ENCODE results near the gene SOWAHC. TPM values are rescaled to one million over a fixed set of nuclear protein-coding genes. Genes with fewer than 3 reads are reported as not detected.
A peak's percentile ranks its signal among the peaks of the same experiment; 100 is the strongest.

Gene SOWAHC
- total and polyA plus RNA-seq, 4 donors, result 5.2 to 15.2 (median 9.2) TPM

DNA sequence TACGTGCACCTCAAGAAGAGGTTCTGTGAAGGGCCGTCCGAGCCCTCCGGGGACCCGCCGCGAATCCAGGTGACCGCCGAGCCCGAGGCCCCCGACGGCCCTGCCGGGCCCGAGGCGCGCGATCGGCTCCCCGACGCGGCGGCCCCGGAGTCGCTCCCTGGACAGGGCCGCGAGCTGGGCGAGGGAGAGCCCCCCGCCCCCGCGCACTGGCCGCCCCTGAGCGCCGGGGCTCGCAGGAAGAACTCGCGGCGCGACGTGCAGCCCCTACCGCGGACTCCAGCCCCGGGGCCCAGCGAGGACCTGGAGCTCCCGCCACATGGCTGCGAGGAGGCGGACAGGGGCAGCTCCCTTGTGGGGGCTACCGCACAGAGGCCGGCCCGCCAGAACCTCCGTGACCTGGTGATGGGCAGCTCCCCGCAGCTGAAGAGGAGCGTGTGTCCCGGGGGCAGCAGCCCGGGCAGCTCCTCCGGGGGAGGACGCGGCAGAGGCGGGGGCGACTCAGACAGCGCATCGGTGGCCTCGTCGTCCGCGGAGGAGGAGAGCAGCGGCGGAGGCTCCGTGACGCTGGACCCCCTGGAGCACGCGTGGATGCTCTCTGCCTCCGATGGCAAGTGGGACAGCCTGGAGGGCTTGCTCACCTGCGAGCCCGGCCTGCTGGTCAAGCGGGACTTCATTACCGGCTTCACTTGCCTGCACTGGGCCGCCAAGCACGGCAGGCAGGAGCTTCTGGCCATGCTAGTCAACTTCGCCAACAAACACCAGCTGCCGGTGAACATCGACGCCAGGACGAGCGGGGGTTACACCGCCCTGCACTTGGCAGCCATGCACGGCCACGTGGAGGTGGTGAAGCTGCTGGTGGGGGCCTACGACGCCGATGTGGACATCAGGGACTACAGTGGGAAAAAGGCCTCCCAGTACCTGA is 812 bp downstream of the SOWAHC start:
- ATAC-seq (ENCODE audit: insufficient read depth, low FRiP score) (no peak), DNase-seq (peak; percentile 38 to 43 (median 42))
- H3K9me3 ChIP-seq (ENCODE audit: control insufficient read depth in 4 of 4, insufficient read depth in 3 of 4, low read length in 3 of 4), result peaks cover 0 to 2% (median 0%) of the 10 kb centered on the region in 4 donors
- H3K9ac ChIP-seq (ENCODE audit: insufficient read depth in 1 of 2, low read length in 2 of 2), result no peak overlapping the region
- peaks cover 0 to 33% (median 6%) of the 10 kb centered on the region in 5 donors for H3K4me1 ChIP-seq (ENCODE audit: control insufficient read depth in 5 of 5, insufficient read depth in 5 of 5, low read length in 5 of 5)
- no peaks in the 10 kb centered on the region for H3K27me3 ChIP-seq (ENCODE audit: control insufficient read depth in 3 of 3, insufficient read depth in 3 of 3, low read length in 2 of 3)
- no peaks in the 10 kb centered on the region for H3K36me3 ChIP-seq (ENCODE audit: control insufficient read depth in 4 of 4, insufficient read depth in 4 of 4, low read length in 4 of 4)
- peak overlapping the region; percentile 76 for H3K4me3 ChIP-seq
- WGBS, 2 donors, result 10% methylated on average over 57 to 90 of the region's 90 CpGs
- TF ChIP-seq, protein P1, sequence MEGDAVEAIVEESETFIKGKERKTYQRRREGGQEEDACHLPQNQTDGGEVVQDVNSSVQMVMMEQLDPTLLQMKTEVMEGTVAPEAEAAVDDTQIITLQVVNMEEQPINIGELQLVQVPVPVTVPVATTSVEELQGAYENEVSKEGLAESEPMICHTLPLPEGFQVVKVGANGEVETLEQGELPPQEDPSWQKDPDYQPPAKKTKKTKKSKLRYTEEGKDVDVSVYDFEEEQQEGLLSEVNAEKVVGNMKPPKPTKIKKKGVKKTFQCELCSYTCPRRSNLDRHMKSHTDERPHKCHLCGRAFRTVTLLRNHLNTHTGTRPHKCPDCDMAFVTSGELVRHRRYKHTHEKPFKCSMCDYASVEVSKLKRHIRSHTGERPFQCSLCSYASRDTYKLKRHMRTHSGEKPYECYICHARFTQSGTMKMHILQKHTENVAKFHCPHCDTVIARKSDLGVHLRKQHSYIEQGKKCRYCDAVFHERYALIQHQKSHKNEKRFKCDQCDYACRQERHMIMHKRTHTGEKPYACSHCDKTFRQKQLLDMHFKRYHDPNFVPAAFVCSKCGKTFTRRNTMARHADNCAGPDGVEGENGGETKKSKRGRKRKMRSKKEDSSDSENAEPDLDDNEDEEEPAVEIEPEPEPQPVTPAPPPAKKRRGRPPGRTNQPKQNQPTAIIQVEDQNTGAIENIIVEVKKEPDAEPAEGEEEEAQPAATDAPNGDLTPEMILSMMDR (IDR thresholded peaks at IDR 0.05; ENCODE audit: control extremely low read depth, extremely low read depth), result no peak
- peak overlapping the region; percentile 84 to 100 for H3K27ac ChIP-seq (ENCODE audit: low read depth in 1 of 2, low read length in 1 of 2)

DNA sequence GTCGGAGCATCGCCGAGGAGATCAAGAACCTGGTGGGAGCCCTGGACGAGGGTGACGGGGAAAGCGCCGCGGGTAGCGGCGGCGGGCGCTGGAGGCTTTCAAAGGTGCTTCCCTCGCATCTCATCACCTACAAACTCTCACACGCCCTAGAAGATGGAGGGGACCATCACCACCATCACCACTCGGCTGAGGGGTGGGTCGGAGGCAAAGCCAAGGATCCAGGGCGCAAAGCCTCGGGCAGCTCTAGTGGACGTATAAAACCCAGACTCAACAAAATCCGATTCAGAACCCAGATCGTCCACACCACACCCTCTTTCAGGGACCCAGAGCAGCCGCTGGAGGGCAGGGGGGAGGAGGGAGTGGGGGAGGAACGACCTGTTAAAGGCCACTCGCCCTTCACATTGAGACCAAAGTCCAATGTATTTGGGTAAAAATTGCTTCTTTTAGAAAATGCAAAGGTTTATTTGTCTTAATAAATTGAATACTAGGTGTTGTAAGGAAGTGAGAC is 1.5 kb downstream of the SOWAHC start:
- H3K4me3 ChIP-seq, result peak overlapping the region; percentile 76
- H3K27ac ChIP-seq (ENCODE audit: low read depth in 1 of 2, low read length in 1 of 2), result peak overlapping the region in 1 of 2 donors; percentile 84
- WGBS, 2 donors, result 30 to 52% methylated on average over 24 of the region's 24 CpGs
- DNase-seq, result peak in 1 of 3 donors; percentile 18
- H3K36me3 ChIP-seq (ENCODE audit: control insufficient read depth in 4 of 4, insufficient read depth in 4 of 4, low read length in 4 of 4), result no peaks in the 10 kb centered on the region
- peak overlapping the region in 1 of 2 donors; percentile 2 for H3K9ac ChIP-seq (ENCODE audit: insufficient read depth in 1 of 2, low read length in 2 of 2)
- TF ChIP-seq, protein P1 (IDR thresholded peaks at IDR 0.05; ENCODE audit: control extremely low read depth, extremely low read depth), result no peak
- no peaks in the 10 kb centered on the region for H3K27me3 ChIP-seq (ENCODE audit: control insufficient read depth in 3 of 3, insufficient read depth in 3 of 3, low read length in 2 of 3)
- peaks cover 0 to 2% (median 0%) of the 10 kb centered on the region in 4 donors for H3K9me3 ChIP-seq (ENCODE audit: control insufficient read depth in 4 of 4, insufficient read depth in 3 of 4, low read length in 3 of 4)
- H3K4me1 ChIP-seq (ENCODE audit: control insufficient read depth in 5 of 5, insufficient read depth in 5 of 5, low read length in 5 of 5), result peaks cover 0 to 33% (median 6%) of the 10 kb centered on the region in 5 donors
- no peak for ATAC-seq (ENCODE audit: insufficient read depth, low FRiP score)

DNA sequence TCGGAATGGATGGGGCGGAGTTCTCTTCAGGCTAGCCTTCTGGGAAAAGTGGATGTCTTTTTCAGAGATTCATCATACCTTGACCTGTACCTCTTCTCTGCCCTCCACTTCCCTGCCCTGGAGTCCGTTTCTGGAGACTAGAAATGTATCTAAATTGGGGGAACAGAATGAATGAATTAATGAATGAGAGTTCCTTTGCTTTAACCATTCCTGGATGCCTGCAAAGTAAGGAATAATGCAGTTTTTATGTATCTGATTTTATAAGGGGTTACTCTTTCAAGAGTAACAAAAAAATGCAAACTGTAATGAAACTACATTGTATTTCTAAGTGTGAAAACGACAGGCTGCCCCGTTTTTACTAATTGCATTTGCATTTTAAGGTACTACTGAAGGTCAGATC is 2.0 kb downstream of the SOWAHC start:
- Histone ChIP-seq H3K27me3 (ENCODE audit: control insufficient read depth in 3 of 3, insufficient read depth in 3 of 3, low read length in 2 of 3) (no peaks in the 10 kb centered on the region), H3K27ac (ENCODE audit: low read depth in 1 of 2, low read length in 1 of 2) (no peak overlapping the region), H3K4me1 (ENCODE audit: control insufficient read depth in 5 of 5, insufficient read depth in 5 of 5, low read length in 5 of 5) (peaks cover 0 to 33% (median 6%) of the 10 kb centered on the region in 5 donors), H3K36me3 (ENCODE audit: control insufficient read depth in 4 of 4, insufficient read depth in 4 of 4, low read length in 4 of 4) (no peaks in the 10 kb centered on the region), H3K9me3 (ENCODE audit: control insufficient read depth in 4 of 4, insufficient read depth in 3 of 4, low read length in 3 of 4) (peaks cover 0 to 2% (median 0%) of the 10 kb centered on the region in 4 donors), H3K4me3 (no peak overlapping the region), H3K9ac (ENCODE audit: insufficient read depth in 1 of 2, low read length in 2 of 2) (no peak overlapping the region)
- 58 to 73% methylated on average over 5 of the region's 5 CpGs for WGBS, 2 donors
- TF ChIP-seq, protein P1 (IDR thresholded peaks at IDR 0.05; ENCODE audit: control extremely low read depth, extremely low read depth), result no peak
- ATAC-seq (ENCODE audit: insufficient read depth, low FRiP score) (no peak), DNase-seq (no peak)
